GM21786 (cell line): ENCODE results near the gene CTNNA2.
"Not testable (repeated sequence)": the region's sequence is repeated elsewhere in the genome, so short reads cannot be mapped to it uniquely, and the experiment has no call there.

Experiments
- ATAC-seq: cut with Tn5 transposase; IDR thresholded peaks from one replicate; pipeline ENCODE4 v1.9.1; 2021; ENCODE audit not compliant: unreplicated experiment

The CTNNA2 gene

GRCh38 chr2:80126596-80127189, 613.8 kb downstream of the CTNNA2 start:
- no peak for ATAC-seq

GRCh38 chr2:80128080-80128479, 615.2 kb downstream of the CTNNA2 start:
- ATAC-seq: no peak

- no peak for ATAC-seq
Measured at GRCh38 chr2:80132281-80132680, 619.4 kb downstream of the CTNNA2 start.

DNA sequence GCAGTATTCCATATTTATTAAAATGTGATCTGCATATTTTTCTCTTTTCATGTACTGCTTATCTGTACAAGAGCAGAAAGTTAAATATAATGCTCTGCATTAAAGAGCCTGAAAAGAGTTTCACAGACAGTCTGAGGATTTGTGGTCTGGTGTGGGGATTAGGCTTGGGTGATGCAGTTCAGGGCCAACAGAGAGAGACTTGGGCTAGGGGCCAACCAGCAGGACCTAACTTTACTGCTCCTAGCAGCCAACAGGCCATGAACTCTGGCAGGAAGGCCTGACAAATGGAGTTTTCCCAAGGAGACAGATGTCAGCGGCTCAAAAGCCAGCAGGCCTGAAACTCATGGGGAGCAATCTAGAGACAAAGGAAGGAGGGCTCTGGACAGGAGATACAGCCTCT, 622.1 kb downstream of the CTNNA2 start:
- ATAC-seq: no peak

DNA sequence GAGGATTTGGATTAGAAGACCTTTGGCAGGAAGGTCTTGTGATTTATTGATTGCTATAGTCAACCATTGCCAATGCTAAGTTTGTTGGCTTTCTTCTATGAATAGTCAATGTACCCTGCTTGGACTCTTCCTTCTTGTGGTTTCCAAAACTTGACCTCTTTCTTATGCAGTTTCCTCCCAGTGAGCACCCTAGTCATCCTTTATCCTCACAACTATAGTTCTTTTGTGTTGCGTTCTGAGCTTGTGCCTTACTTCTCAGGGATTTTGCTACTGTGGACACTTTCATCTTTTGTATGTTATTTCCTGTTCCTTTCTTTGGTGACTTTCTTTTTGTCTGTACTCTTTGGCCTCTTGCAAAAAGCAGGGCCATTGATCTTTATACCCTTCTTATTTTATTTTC, 623.5 kb downstream of the CTNNA2 start:
- no peak for ATAC-seq

GRCh38 chr2:80139001-80139400, 626.1 kb downstream of the CTNNA2 start:
- ATAC-seq: no peak

GRCh38 chr2:80141007-80141726, 628.3 kb downstream of the CTNNA2 start:
- ATAC-seq: no peak

GRCh38 chr2:80145499-80145898, 632.6 kb downstream of the CTNNA2 start:
- no peak for ATAC-seq

DNA sequence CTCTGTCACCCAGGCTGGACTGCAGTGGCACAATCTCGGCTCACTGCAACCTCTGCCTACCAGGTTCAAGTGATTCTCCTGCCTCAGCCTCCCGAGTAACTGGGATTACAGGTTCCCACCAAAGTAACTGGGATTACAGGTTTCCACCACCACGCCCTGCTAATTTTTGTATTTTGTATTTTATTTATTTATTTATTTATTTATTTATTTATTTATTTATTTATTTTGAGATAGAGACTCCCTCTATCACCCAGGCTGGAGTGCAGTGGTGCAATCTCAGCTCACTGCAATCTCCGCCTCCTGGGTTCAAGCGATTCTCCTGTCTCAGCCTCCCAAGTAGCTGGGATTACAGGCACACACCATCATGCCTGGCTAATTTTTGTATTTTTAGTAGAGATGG, 633.9 kb downstream of the CTNNA2 start:
- not testable (repeated sequence) for ATAC-seq

DNA sequence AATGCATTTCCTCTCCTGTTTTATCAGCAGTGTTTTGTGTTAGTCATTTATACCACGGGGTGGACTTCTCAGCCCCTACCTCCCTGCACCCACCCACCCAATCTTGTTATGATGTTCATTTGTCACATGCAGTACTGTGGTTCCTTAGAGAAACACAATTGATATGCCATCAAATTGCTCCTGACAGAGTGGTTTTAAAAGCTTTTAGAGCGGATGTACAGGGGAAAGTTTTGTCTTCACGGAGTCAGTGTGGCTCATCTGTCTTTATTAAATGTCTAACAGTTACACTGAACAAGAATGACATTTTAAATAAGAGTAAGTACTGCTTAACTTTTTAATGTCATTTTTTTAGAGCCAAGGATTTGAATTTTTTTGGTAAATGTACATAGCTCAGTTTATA, 634.8 kb downstream of the CTNNA2 start:
- no peak for ATAC-seq

GRCh38 chr2:80148906-80149305, 636.1 kb downstream of the CTNNA2 start:
- ATAC-seq: no peak

- ATAC-seq: no peak
Measured at GRCh38 chr2:80149991-80150390, 637.1 kb downstream of the CTNNA2 start.

- no peak for ATAC-seq
Measured at GRCh38 chr2:80151248-80151647, 638.4 kb downstream of the CTNNA2 start.

GRCh38 chr2:80151651-80152050, 638.8 kb downstream of the CTNNA2 start:
- ATAC-seq: no peak

GRCh38 chr2:80153151-80153550, 640.3 kb downstream of the CTNNA2 start:
- ATAC-seq: no peak

DNA sequence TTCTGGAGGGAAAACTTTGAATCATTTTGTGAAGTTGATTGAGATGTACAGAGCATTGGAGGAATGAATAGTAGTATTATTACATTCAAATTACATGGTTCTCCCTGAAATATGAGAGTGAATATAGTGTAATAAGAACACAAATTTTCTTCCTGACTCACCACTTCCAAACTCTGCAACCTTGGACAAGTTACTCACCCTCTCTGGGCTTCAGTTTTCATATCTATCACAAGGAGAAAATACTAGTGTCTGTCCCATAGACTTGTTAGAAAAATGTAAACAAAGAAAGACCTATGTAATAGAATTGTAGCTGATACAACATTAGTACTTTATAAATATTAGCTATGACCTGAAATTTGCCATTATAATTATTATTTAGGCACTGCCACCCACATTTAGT, 640.9 kb downstream of the CTNNA2 start:
- no peak for ATAC-seq

DNA sequence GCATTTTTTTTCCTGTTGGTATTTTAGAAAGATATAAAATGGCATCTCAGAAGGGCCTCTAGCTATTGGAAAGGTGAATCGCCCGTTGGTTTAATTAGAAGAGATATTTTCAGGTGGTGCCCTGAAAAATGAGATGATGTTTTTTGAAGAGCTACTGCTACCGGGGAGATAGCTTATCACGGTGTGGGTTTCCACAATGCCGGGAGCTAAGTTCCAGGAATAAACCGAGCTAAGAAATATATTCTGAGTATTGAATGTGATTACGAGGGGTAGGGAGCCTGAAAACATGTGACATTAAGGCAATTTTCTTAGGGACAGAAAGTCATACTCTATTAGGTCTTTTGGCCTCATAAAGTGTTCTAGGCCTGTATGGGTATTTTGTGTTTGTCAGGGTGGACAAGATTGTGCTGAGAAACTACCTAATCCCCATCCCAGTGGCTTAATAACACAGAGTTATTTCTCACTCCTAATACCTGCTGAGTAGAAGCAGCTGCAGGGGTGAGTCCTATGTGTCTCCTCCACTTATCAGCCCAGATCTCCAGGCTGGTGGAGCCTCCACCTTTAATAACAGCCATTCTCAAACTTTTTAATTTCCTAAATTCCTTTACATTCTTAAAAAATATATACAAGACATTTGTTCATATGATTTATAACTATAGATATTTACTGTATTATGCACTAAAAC, 641.5 kb downstream of the CTNNA2 start:
- no peak for ATAC-seq

DNA sequence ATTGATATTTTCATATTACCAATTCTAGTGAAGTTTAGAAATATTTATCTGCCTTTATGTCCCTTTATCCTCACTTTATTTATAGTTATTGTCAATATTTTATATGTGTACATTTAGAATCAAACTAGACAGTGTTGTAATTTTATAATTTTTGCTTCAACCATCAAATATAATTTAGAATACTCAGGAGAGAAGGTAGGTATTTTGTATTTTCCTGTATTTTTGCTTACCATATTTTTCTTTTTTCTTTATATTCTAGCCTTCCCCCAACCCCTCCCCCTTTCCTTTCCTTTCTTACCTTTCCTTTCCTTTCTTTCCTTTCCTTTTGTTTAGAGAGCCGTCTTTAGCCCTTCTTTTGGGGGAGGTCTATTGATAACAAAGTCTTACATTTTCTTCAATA, 651.5 kb downstream of the CTNNA2 start:
- no peak for ATAC-seq

GRCh38 chr2:80166483-80167171, 653.8 kb downstream of the CTNNA2 start:
- ATAC-seq: no peak

GRCh38 chr2:80167284-80167808, 654.5 kb downstream of the CTNNA2 start:
- ATAC-seq: no peak

GRCh38 chr2:80168037-80168436, 655.2 kb downstream of the CTNNA2 start:
- no peak for ATAC-seq
